Activated T-helper 1 cell treated with anti-CD3 and anti-CD28 coated beads, Interleukin-12 subunit alpha, Interleukin-12 subunit beta, Interleukin-2, Interleukin-4 antibody, amounts not matched to agents 30 ng/mL and 10 ng/mL and 1 ng/mL, durations not matched to agents 14 hours and 24 hours and 36 hours (primary cell): ENCODE data around the gene IL15RA. TPM values are rescaled to one million over a fixed set of nuclear protein-coding genes. Genes with fewer than 3 reads are reported as not detected.

Experiments used
- DNase-seq: peaks from one replicate; pipeline ENCODE4 v3.0.0; 2021; ENCODE audit warnings: low spot score
- H3K27ac Mint-ChIP-seq: one replicate; pipeline ENCODE4 v1.8.0; 2021; ENCODE audit warnings: mild to moderate bottlenecking, mixed read lengths
- H3K27me3 Mint-ChIP-seq: one replicate; pipeline ENCODE4 v1.8.0; 2022; ENCODE audit warnings: mild to moderate bottlenecking, moderate library complexity, mixed read lengths; ENCODE audit not compliant: insufficient read depth
- H3K36me3 Mint-ChIP-seq: one replicate; pipeline ENCODE4 v1.8.0; 2021; ENCODE audit warnings: low read depth, mixed read lengths
- H3K4me1 Mint-ChIP-seq: one replicate; pipeline ENCODE4 v1.8.0; 2021; ENCODE audit warnings: low read depth, mixed read lengths
- H3K4me3 Mint-ChIP-seq: one replicate; pipeline ENCODE4 v1.8.0; 2021; ENCODE audit warnings: mild to moderate bottlenecking, moderate library complexity, mixed read lengths
- H3K9me3 Mint-ChIP-seq: one replicate; pipeline ENCODE4 v1.8.0; 2021; ENCODE audit warnings: mixed read lengths
- intact Hi-C: fragments of 100-400 bp; cut with micrococcal nuclease; formaldehyde crosslinking; loops from one replicate; pipeline ENCODE4 v1.15.1; 2024
- total RNA-seq: library from RNA; stranded (reverse); gene quantifications from 2 replicates; pipeline ENCODE4 v1.2.3, GENCODE V29; 2022

Gene IL15RA
- total RNA-seq, 1 donor from 2014 or later = 23.4 TPM

DNA sequence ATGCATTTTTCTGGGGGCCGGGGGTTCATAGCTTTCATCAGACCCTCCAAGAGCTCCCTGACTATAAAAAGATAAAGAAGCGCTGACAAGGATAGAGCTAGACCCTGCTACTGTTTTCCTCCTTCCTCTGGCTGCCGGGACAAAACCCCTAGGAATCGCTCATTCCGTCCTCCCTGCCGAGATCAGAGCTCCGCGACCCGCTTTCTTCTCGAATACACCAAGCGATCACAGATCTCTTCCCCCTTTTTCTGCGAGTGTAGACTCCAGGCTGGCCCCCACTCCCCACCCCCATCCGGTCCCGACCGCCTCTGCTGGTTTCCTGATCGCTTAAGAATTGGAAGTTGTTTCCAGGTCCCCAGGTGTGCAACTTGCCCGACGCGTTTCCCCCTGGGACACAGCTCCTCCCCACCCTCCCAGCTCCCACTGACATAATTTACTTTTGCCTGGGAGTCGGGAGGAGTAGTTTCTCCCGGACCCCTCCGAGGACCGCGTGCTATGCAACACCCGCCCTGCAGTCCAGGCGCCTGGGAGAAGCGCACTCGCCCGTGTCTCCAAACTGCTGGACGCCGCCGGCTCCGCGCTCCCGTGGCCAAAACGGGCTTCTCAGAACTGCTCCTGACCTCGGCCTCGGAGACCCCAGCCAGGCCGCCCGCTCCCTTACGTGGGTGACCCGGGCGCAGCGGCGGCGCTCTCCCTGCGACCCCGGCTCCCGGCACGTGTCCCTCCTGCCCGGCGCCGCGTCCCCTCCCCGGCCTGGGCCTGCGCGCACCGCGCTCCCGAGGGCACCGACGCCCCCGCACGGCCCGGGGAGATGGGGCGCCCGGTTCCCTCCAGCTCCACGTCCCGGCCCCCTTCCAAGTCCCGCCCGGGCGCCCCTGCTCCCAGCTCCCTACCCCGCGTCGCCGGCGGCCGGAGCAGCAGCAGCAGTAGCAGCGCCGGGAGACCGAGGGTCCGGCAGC is 552 bp downstream of the IL15RA start:
- Mint-ChIP-seq H3K9me3 (no peaks in the 10 kb centered on the region), H3K4me3 (peak overlapping the region; percentile 90), H3K27me3 (peaks cover 2% of the 10 kb centered on the region), H3K27ac (peak overlapping the region; percentile 85), H3K4me1 (peaks cover 38% of the 10 kb centered on the region), H3K36me3 (peaks cover 7% of the 10 kb centered on the region)
- intact Hi-C loops = loop anchor here (1.0 to 10.0 kb wide), 9 partner anchors 33 to 532 kb away; partner anchors contain the start of genes ANKRD16, GDI2 and PFKFB3
- DNase-seq = peak; percentile 18

DNA sequence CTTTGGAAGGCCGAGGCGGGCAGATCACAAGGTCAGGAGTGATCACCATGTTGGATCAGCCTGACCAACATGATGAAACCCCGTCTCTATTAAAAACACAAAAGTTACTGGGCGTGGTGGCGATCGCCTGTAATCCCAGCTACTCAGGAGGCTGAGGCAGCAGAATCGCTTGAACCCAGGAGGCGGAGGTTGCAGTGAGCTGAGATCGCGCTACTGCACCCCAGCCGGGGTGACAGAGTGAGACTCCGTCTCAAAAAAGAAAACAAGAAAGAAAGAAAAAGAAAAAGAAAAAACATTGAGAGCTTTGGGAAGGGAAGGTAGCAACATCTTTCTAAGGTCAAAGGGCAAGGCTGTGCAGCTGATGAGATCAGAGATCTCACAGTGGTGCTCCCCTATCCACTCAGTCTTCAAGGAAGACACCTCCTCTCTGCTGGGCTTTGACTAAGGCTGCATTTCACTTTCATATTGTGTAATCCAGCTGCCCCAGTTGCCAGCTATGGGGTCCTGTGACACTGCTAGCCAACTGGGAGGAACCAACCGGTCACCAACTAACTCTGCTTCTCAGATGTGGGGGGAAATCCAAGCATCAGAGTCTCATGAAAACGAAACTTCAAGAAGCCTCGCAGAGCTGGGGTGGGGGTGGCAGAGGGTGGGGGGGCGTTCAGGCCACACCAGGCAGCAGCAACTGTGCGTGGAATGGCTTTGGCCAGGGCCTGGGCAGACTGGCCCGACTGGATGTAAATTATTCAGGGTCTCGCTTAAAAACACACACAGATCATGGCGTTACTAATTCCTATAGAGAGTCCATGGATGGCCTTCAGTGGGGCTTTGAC is 1.5 kb downstream of the IL15RA start:
- intact Hi-C loops = loop anchor here (1.0 to 10.0 kb wide), 9 partner anchors 33 to 531 kb away; partner anchors contain the start of genes ANKRD16, GDI2 and PFKFB3
- H3K36me3 Mint-ChIP-seq = peaks cover 7% of the 10 kb centered on the region
- DNase-seq = peak; percentile 69
- peak overlapping the region; percentile 90 for H3K4me3 Mint-ChIP-seq
- H3K27ac Mint-ChIP-seq = peak overlapping the region; percentile 85
- H3K4me1 Mint-ChIP-seq = peaks cover 48% of the 10 kb centered on the region
- no peaks in the 10 kb centered on the region for H3K9me3 Mint-ChIP-seq
- H3K27me3 Mint-ChIP-seq = peaks cover 2% of the 10 kb centered on the region

DNA sequence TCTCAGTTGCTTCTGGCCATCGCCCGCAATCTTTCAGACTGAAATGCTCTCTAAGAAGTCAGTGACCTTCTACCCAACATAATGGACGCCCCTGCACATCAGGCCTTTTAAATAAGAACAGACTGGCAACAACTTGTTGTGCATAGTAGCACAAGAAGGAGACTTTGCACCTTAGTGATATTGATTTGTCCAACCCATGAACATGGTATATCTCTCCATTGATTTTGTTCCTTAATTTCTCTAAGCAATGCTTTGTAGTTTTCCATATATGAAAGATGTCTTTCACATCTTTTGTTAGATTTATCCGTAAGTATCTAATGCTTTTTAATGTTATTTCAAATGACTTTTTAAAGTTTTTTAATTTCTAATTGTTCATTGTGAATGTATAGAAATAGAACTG is 4.3 kb downstream of the IL15RA start:
- peaks cover 61% of the 10 kb centered on the region for H3K4me1 Mint-ChIP-seq
- no peaks in the 10 kb centered on the region for H3K9me3 Mint-ChIP-seq
- DNase-seq = no peak
- H3K27ac Mint-ChIP-seq = no peak overlapping the region
- intact Hi-C loops = loop anchor here (10.0 kb wide), 1 partner anchor 528 kb away; no protein-coding TSS in a partner anchor
- no peak overlapping the region for H3K4me3 Mint-ChIP-seq
- peaks cover 11% of the 10 kb centered on the region for H3K36me3 Mint-ChIP-seq
- H3K27me3 Mint-ChIP-seq = no peaks in the 10 kb centered on the region

DNA sequence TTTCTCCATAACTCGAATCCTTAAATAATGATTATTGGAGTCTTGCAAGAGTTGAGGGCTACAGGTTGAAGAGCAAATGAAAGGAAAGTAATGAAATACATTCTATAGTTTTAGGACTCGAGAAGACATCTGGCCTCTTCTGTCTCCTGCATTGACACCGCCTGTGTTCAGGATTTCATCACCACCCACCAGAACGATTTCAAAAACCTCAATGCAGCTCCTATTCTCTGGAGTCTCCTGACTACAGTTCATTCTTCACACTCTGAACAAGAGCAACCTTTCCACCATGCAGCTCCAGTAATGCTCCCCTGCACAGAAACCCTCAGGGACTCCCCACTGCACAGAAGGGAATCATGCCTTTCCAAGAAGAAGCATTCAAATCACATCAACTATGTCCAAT is 5.5 kb downstream of the IL15RA start:
- DNase-seq = no peak
- Mint-ChIP-seq H3K36me3 (peaks cover 11% of the 10 kb centered on the region), H3K4me3 (peak overlapping the region; percentile 49), H3K4me1 (peaks cover 63% of the 10 kb centered on the region), H3K27me3 (no peaks in the 10 kb centered on the region), H3K9me3 (no peaks in the 10 kb centered on the region), H3K27ac (peak overlapping the region; percentile 56)
- intact Hi-C loops = loop anchor here (10.0 kb wide), 1 partner anchor 527 kb away; no protein-coding TSS in a partner anchor

DNA sequence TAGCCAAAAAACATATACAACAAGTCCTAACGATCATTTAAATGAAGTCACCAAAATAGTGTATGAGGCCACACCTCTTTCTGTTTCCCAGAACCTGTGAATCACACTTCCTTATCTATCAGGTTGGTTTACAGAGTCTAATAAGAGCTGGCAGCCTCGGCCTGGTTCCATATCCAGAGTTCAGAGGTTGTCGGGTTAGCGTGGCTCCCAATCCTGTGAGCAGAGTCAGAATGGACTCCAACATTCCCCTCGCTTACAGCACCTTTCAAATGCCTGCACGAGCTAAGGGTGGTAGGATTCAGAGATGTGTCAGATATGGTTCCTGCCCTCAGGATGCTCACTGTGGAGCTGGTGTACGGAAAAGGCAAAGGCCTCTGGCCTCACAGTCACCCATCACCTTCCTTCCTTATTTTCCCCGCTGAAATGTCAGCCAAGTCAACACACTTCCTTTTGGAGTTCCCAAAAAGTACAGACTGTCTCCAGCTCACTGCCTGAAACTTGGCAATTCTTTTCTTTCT is 6.0 kb downstream of the IL15RA start:
- H3K27me3 Mint-ChIP-seq = no peaks in the 10 kb centered on the region
- peak overlapping the region; percentile 49 for H3K4me3 Mint-ChIP-seq
- H3K4me1 Mint-ChIP-seq = peaks cover 62% of the 10 kb centered on the region
- peak overlapping the region; percentile 56 for H3K27ac Mint-ChIP-seq
- no peaks in the 10 kb centered on the region for H3K9me3 Mint-ChIP-seq
- H3K36me3 Mint-ChIP-seq = peaks cover 11% of the 10 kb centered on the region
- intact Hi-C loops = loop anchor here (10.0 kb wide), 1 partner anchor 527 kb away; no protein-coding TSS in a partner anchor
- DNase-seq = no peak

GRCh38 chr10:5970527-5970926 is 6.8 kb downstream of the IL15RA start:
- Mint-ChIP-seq H3K36me3 (peaks cover 11% of the 10 kb centered on the region), H3K4me3 (no peak overlapping the region), H3K27me3 (no peaks in the 10 kb centered on the region), H3K27ac (no peak overlapping the region), H3K9me3 (no peaks in the 10 kb centered on the region), H3K4me1 (peaks cover 54% of the 10 kb centered on the region)
- DNase-seq = no peak
- intact Hi-C loops = loop anchor here (10.0 kb wide), 1 partner anchor 526 kb away; no protein-coding TSS in a partner anchor

DNA sequence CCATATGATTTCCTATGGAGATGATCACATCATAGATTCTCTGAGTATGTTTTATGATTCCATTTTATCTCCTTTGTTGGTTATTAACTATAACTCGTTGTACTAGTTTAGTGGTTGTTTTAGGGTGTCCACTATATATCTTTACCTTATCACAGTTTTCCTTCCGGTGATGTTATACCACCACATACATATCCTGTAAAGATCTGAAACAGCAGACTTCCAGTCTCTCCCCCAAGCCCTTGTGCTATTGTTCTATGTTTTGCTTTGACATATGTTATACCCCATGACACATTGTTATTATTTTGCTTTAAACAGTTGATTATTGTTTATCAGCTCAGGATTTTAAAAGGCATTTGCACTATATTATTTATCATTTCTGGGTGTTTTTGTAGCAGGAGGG is 7.3 kb downstream of the IL15RA start:
- Mint-ChIP-seq H3K4me1 (peaks cover 49% of the 10 kb centered on the region), H3K9me3 (no peaks in the 10 kb centered on the region), H3K27me3 (no peaks in the 10 kb centered on the region), H3K4me3 (no peak overlapping the region), H3K36me3 (peaks cover 16% of the 10 kb centered on the region), H3K27ac (no peak overlapping the region)
- intact Hi-C loops = loop anchor here (10.0 kb wide), 1 partner anchor 525 kb away; no protein-coding TSS in a partner anchor
- DNase-seq = no peak

GRCh38 chr10:5968681-5969453 is 8.5 kb downstream of the IL15RA start:
- Mint-ChIP-seq H3K36me3 (peaks cover 16% of the 10 kb centered on the region), H3K9me3 (no peaks in the 10 kb centered on the region), H3K27ac (no peak overlapping the region), H3K4me3 (no peak overlapping the region), H3K4me1 (peaks cover 41% of the 10 kb centered on the region), H3K27me3 (no peaks in the 10 kb centered on the region)
- no peak for DNase-seq
- intact Hi-C loops = no loop called here

- no peak overlapping the region for H3K27ac Mint-ChIP-seq
- no peaks in the 10 kb centered on the region for H3K9me3 Mint-ChIP-seq
- H3K36me3 Mint-ChIP-seq = peaks cover 20% of the 10 kb centered on the region
- no peak for DNase-seq
- no peak overlapping the region for H3K4me3 Mint-ChIP-seq
- H3K4me1 Mint-ChIP-seq = peaks cover 36% of the 10 kb centered on the region
- H3K27me3 Mint-ChIP-seq = no peaks in the 10 kb centered on the region
- intact Hi-C loops = no loop called here
Measured at GRCh38 chr10:5968037-5968680, 9.2 kb downstream of the IL15RA start.

- Mint-ChIP-seq H3K4me1 (peaks cover 10% of the 10 kb centered on the region), H3K9me3 (no peaks in the 10 kb centered on the region), H3K27ac (no peak overlapping the region), H3K4me3 (no peak overlapping the region), H3K36me3 (peaks cover 31% of the 10 kb centered on the region), H3K27me3 (no peaks in the 10 kb centered on the region)
- intact Hi-C loops = no loop called here
- no peak for DNase-seq
Measured at GRCh38 chr10:5965266-5965665, 12.1 kb downstream of the IL15RA start.

GRCh38 chr10:5964736-5965135 is 12.6 kb downstream of the IL15RA start:
- intact Hi-C loops = no loop called here
- Mint-ChIP-seq H3K27ac (no peak overlapping the region), H3K9me3 (no peaks in the 10 kb centered on the region), H3K36me3 (peaks cover 35% of the 10 kb centered on the region), H3K4me1 (peaks cover 5% of the 10 kb centered on the region), H3K27me3 (no peaks in the 10 kb centered on the region), H3K4me3 (no peak overlapping the region)
- DNase-seq = no peak
